CD8-positive, alpha-beta memory T cell (primary cell): ENCODE results near the gene BCKDHA. TPM values are rescaled to one million over a fixed set of nuclear protein-coding genes. Genes with fewer than 3 reads are reported as not detected.
A peak's percentile ranks its signal among the peaks of the same experiment; 100 is the strongest.

Experiments used
- CTCF ChIA-PET: fragments of 350-600 bp; sonication (Branson Sonifier 250); formaldehyde crosslinking; loops from one replicate; lab custom pipeline; 2021; ENCODE audit warnings: antibody characterized with exemption; lab: Charles Lee
- POLR2A ChIA-PET: fragments of 350-600 bp; sonication (Branson Sonifier 250); formaldehyde crosslinking; loops from one replicate; lab custom pipeline; 2021; ENCODE audit warnings: antibody characterized with exemption; lab: Charles Lee
- DNase-seq, 5 donors: peaks; one replicate each; pipeline versions ENCODE4 v3.0.0 to v3.0.0-alpha.2; 2020 to 2022; ENCODE audit warnings: mixed read lengths in 1 of 5
- H3K27ac ChIP-seq: one replicate; pipeline ENCODE4 v1.7.0; 2013; ENCODE audit warnings: low read depth, mild to moderate bottlenecking, low read length, moderate library complexity
- H3K27me3 ChIP-seq: 2 replicates; pipeline ENCODE4 v1.7.0; 2013; ENCODE audit warnings: low read length, mild to moderate bottlenecking; ENCODE audit not compliant: insufficient read depth, poor library complexity, severe bottlenecking
- H3K36me3 ChIP-seq: 2 replicates; pipeline ENCODE4 v1.7.0; 2013; ENCODE audit warnings: mild to moderate bottlenecking, low read length, moderate library complexity; ENCODE audit not compliant: insufficient read depth
- H3K4me1 ChIP-seq: 2 replicates; pipeline ENCODE4 v1.7.0; 2013; ENCODE audit warnings: mild to moderate bottlenecking, low read length, moderate library complexity; ENCODE audit not compliant: insufficient read depth
- H3K4me3 ChIP-seq: 2 replicates; pipeline ENCODE4 v1.7.0; 2013; ENCODE audit warnings: mild to moderate bottlenecking, low read length
- H3K9me3 ChIP-seq: 2 replicates; pipeline ENCODE4 v1.7.0; 2013; ENCODE audit warnings: mild to moderate bottlenecking, low read length
- H3K27ac Mint-ChIP-seq, 8 donors: one replicate each; pipeline ENCODE4 v1.8.0; 2020 to 2021; ENCODE audit warnings: mixed read lengths in 8 of 8, mild to moderate bottlenecking in 6 of 8, inconsistent platforms in 3 of 8, moderate library complexity in 3 of 8
- H3K27me3 Mint-ChIP-seq, 2 donors: one replicate each; pipeline ENCODE4 v1.8.0; 2020 to 2021; ENCODE audit warnings: mixed read lengths in 2 of 2, mild to moderate bottlenecking in 1 of 2, moderate library complexity in 1 of 2
- H3K36me3 Mint-ChIP-seq, 3 donors: one replicate each; pipeline ENCODE4 v1.8.0; 2020 to 2021; ENCODE audit warnings: mixed read lengths in 3 of 3, inconsistent platforms in 1 of 3, mild to moderate bottlenecking in 1 of 3
- H3K4me1 Mint-ChIP-seq, 3 donors: one replicate each; pipeline ENCODE4 v1.8.0; 2020 to 2021; ENCODE audit warnings: mixed read lengths in 3 of 3, inconsistent platforms in 1 of 3, mild to moderate bottlenecking in 1 of 3
- H3K4me3 Mint-ChIP-seq, 7 donors: one replicate each; pipeline ENCODE4 v1.8.0; 2020 to 2021; ENCODE audit warnings: mixed read lengths in 7 of 7, mild to moderate bottlenecking in 6 of 7, moderate library complexity in 4 of 7, inconsistent platforms in 2 of 7
- H3K9me3 Mint-ChIP-seq, 5 donors: one replicate each; pipeline ENCODE4 v1.8.0; 2020 to 2022; ENCODE audit warnings: mixed read lengths in 5 of 5, mild to moderate bottlenecking in 3 of 5, moderate library complexity in 2 of 5, inconsistent platforms in 1 of 5
- polyA plus RNA-seq: library from polyadenylated mRNA; unstranded; fragments of 300-500 nt; fragmentation: Illumina TruSeq; gene quantifications from one replicate; pipeline ENCODE4 v1.2.3, GENCODE V29; 2021
- total RNA-seq, 2 experiments: library from RNA; stranded (reverse); gene quantifications; one replicate each; pipeline ENCODE4 v1.2.3, GENCODE V29; 2021

BCKDHA gene
- total and polyA plus RNA-seq, 3 experiments from 2014 or later: 18.5 to 52.1 (median 23.5) TPM

- DNase-seq: no peak
- Mint-ChIP-seq H3K4me1 (peaks cover 54 to 69% (median 60%) of the 10 kb centered on the region in 3 donors), H3K4me3 (no peak overlapping the region), H3K27ac (peak overlapping the region in 2 of 8 donors; percentile 41 to 77), H3K36me3 (peaks cover 0 to 13% (median 1%) of the 10 kb centered on the region in 3 donors), H3K27me3 (peaks cover 0 to 5% of the 10 kb centered on the region in 2 donors), H3K9me3 (no peaks in the 10 kb centered on the region)
- POLR2A ChIA-PET: no interaction called here
- Histone ChIP-seq H3K36me3 (no peaks in the 10 kb centered on the region), H3K4me1 (peaks cover 60% of the 10 kb centered on the region), H3K27ac (no peak overlapping the region), H3K27me3 (no peaks in the 10 kb centered on the region), H3K9me3 (no peaks in the 10 kb centered on the region), H3K4me3 (no peak overlapping the region)
- CTCF ChIA-PET: interaction anchor here (1.2 to 1.5 kb wide), 2 partner anchors 8 to 52 kb away, joined by 4 read pairs; no protein-coding TSS in a partner anchor
These were observed 37.9 kb upstream of the BCKDHA start for GRCh38 chr19:41359741-41360140.

DNA sequence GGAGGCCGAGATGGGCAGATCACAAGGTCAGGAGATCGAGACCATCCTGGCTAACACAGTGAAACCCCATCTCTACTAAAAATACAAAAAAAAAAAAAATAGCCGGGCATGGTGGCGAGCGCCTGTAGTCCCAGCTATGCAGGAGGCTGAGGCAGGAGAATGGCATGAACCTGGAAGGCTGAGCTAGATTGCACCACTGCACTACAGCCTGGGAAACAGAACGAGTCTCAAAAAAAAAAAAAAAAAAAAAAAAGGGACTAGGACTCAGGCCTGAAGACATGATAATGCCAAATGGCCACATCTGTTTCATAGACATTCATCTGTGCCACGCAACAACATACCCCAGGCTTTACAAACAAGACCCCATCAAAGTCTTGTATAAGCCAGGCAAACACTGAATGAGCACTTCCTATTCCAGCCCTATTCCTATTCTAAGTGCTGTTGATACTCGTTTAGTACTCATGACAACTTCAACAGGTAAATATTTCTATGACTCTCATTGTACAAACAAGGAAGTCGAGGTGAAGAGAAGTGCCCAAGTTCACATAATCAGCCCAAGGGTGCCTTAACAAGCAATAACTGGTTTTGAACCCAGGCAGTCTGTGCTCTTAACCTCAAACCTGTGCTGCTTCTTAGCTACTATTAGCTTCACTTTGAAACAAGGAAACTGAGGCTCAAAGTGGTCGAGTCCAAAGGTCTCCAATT, 35.3 kb upstream of the BCKDHA start:
- Histone ChIP-seq H3K4me1 (peaks cover 37% of the 10 kb centered on the region), H3K4me3 (no peak overlapping the region), H3K27me3 (no peaks in the 10 kb centered on the region), H3K27ac (no peak overlapping the region), H3K36me3 (no peaks in the 10 kb centered on the region), H3K9me3 (no peaks in the 10 kb centered on the region)
- Mint-ChIP-seq H3K27ac (peak overlapping the region in 7 of 8 donors; percentile 56 to 100 (median 99)), H3K4me3 (peak overlapping the region; percentile 49 to 98 (median 97)), H3K36me3 (peaks cover 0 to 12% (median 1%) of the 10 kb centered on the region in 3 donors), H3K27me3 (peaks cover 0 to 2% of the 10 kb centered on the region in 2 donors), H3K4me1 (peaks cover 34 to 54% (median 40%) of the 10 kb centered on the region in 3 donors), H3K9me3 (no peaks in the 10 kb centered on the region)
- no peak for DNase-seq
- ChIA-PET POLR2A (interaction anchor here (5.1 kb wide), 1 partner anchor 10 kb away, joined by 111 read pairs; the partner anchor contains the start of gene TGFB1), CTCF (interaction anchor here (2.9 to 4.4 kb wide), 2 partner anchors 9 to 35 kb away, joined by 9 to 63 read pairs; partner anchors contain the start of gene TGFB1)

- peaks cover 0 to 2% of the 10 kb centered on the region in 2 donors for H3K27me3 Mint-ChIP-seq
- Histone ChIP-seq H3K4me3 (peak overlapping the region; percentile 95), H3K27me3 (no peaks in the 10 kb centered on the region), H3K4me1 (peaks cover 28% of the 10 kb centered on the region), H3K27ac (peak overlapping the region; percentile 100), H3K9me3 (no peaks in the 10 kb centered on the region), H3K36me3 (no peaks in the 10 kb centered on the region)
- peak overlapping the region; percentile 99 to 100 (median 100) for H3K27ac Mint-ChIP-seq
- ChIA-PET POLR2A (interaction anchor here (0.6 to 5.1 kb wide), 12 partner anchors 11 to 1173 kb away, joined by 3 to 111 read pairs (median 5); partner anchors contain the start of genes CCDC97, HNRNPUL1, SERTAD3 and SNRPA), CTCF (interaction anchor here (0.6 to 4.4 kb wide), 8 partner anchors 10 to 159 kb away, joined by 3 to 63 read pairs (median 4); partner anchors contain the start of gene TGFB1)
- H3K36me3 Mint-ChIP-seq: peaks cover 0 to 12% (median 1%) of the 10 kb centered on the region in 3 donors
- peak overlapping the region; percentile 87 to 98 (median 97) for H3K4me3 Mint-ChIP-seq
- peaks cover 26 to 43% (median 29%) of the 10 kb centered on the region in 3 donors for H3K4me1 Mint-ChIP-seq
- no peaks in the 10 kb centered on the region for H3K9me3 Mint-ChIP-seq
- DNase-seq: no peak
These were observed 34.3 kb upstream of the BCKDHA start for GRCh38 chr19:41363371-41363752.

- H3K4me1 Mint-ChIP-seq: peaks cover 23 to 40% (median 26%) of the 10 kb centered on the region in 3 donors
- peak within 1 kb of the TSS; percentile 100 for H3K27ac ChIP-seq
- no peaks in the 10 kb centered on the region for H3K9me3 ChIP-seq
- peak; percentile 96 to 99 (median 99) for DNase-seq
- H3K27me3 ChIP-seq: no peaks in the 10 kb centered on the region
- peak within 1 kb of the TSS; percentile 99 to 100 (median 100) for H3K27ac Mint-ChIP-seq
- CTCF ChIA-PET: interaction anchor here (0.6 to 4.4 kb wide), 13 partner anchors 11 to 205 kb away, joined by 3 to 63 read pairs (median 4); partner anchors contain the start of gene TGFB1
- H3K27me3 Mint-ChIP-seq: peaks cover 0 to 2% of the 10 kb centered on the region in 2 donors
- H3K4me3 Mint-ChIP-seq: peak within 1 kb of the TSS; percentile 87 to 98 (median 97)
- peaks cover 22% of the 10 kb centered on the region for H3K4me1 ChIP-seq
- peaks cover 0 to 12% (median 1%) of the 10 kb centered on the region in 3 donors for H3K36me3 Mint-ChIP-seq
- H3K36me3 ChIP-seq: no peaks in the 10 kb centered on the region
- POLR2A ChIA-PET: interaction anchor here (0.6 to 5.1 kb wide), 13 partner anchors 12 to 1174 kb away, joined by 3 to 111 read pairs (median 5); partner anchors contain the start of genes CCDC97, HNRNPUL1, SERTAD3 and SNRPA
- peak within 1 kb of the TSS; percentile 95 for H3K4me3 ChIP-seq
- no peaks in the 10 kb centered on the region for H3K9me3 Mint-ChIP-seq
These were observed 33.7 kb upstream of the BCKDHA start, which contains the start of gene B9D2 for GRCh38 chr19:41363753-41364523. B9D2 (minus strand) TSS chr19:41364149; CDS start chr19:41363519, 630 bp downstream.

- DNase-seq: no peak
- ChIA-PET CTCF (interaction anchor here (0.7 to 4.4 kb wide), 13 partner anchors 11 to 204 kb away, joined by 3 to 63 read pairs (median 4); partner anchors contain the start of gene TGFB1), POLR2A (interaction anchor here (0.5 to 5.1 kb wide), 10 partner anchors 13 to 614 kb away, joined by 3 to 111 read pairs (median 5); partner anchors contain the start of genes CCDC97, HNRNPUL1, SNRPA and TGFB1)
- Mint-ChIP-seq H3K27me3 (no peaks in the 10 kb centered on the region), H3K36me3 (peaks cover 0 to 12% (median 1%) of the 10 kb centered on the region in 3 donors), H3K4me1 (peaks cover 23 to 39% (median 26%) of the 10 kb centered on the region in 3 donors), H3K9me3 (no peaks in the 10 kb centered on the region), H3K27ac (peak overlapping the region; percentile 99 to 100 (median 100)), H3K4me3 (peak overlapping the region; percentile 87 to 98 (median 97))
- peaks cover 22% of the 10 kb centered on the region for H3K4me1 ChIP-seq
- H3K36me3 ChIP-seq: no peaks in the 10 kb centered on the region
- H3K27ac ChIP-seq: peak overlapping the region; percentile 100
- H3K4me3 ChIP-seq: peak overlapping the region; percentile 95
- no peaks in the 10 kb centered on the region for H3K9me3 ChIP-seq
- H3K27me3 ChIP-seq: no peaks in the 10 kb centered on the region
These were observed 32.9 kb upstream of the BCKDHA start for GRCh38 chr19:41364524-41365391.

GRCh38 chr19:41366089-41366488, 31.5 kb upstream of the BCKDHA start:
- Mint-ChIP-seq H3K36me3 (peaks cover 0 to 12% (median 1%) of the 10 kb centered on the region in 3 donors), H3K4me3 (peak overlapping the region in 3 of 7 donors; percentile 25 to 63 (median 36)), H3K4me1 (peaks cover 23 to 36% (median 26%) of the 10 kb centered on the region in 3 donors), H3K27me3 (no peaks in the 10 kb centered on the region), H3K9me3 (no peaks in the 10 kb centered on the region), H3K27ac (peak overlapping the region in 5 of 8 donors; percentile 5 to 70 (median 34))
- POLR2A ChIA-PET: interaction anchor here (0.6 kb wide), 1 partner anchor 577 kb away, joined by 3 read pairs; no protein-coding TSS in a partner anchor
- Histone ChIP-seq H3K36me3 (no peaks in the 10 kb centered on the region), H3K9me3 (no peaks in the 10 kb centered on the region), H3K4me3 (no peak overlapping the region), H3K27ac (peak overlapping the region; percentile 45), H3K27me3 (no peaks in the 10 kb centered on the region), H3K4me1 (peaks cover 21% of the 10 kb centered on the region)
- no peak for DNase-seq
- CTCF ChIA-PET: interaction anchor here (0.7 to 4.4 kb wide), 7 partner anchors 12 to 203 kb away, joined by 3 to 63 read pairs (median 5); partner anchors contain the start of gene TGFB1
